Stimulated activated CD4-positive, alpha-beta T cell treated with anti-CD3 and anti-CD28 coated beads, Interleukin-4, amount 100 ng/mL, for 1 hour (primary cell): ENCODE data around the gene SS18L1.

Source experiments
- DNase-seq: peaks from one replicate; pipeline ENCODE4 v3.0.0-alpha.2; 2020

The SS18L1 gene

GRCh38 chr20:62230276-62230675 lies 86.7 kb downstream of the SS18L1 start:
- no peak for DNase-seq

- DNase-seq: no peak
These were observed 87.1 kb downstream of the SS18L1 start for GRCh38 chr20:62230696-62231095.

GRCh38 chr20:62231292-62231691 lies 87.7 kb downstream of the SS18L1 start:
- DNase-seq: no peak
